Hepatocyte (in vitro differentiated cells): ENCODE measurements around the gene ATP6V0D1.

ENCODE experiments used
- EZH2 ChIP-seq: fragments of 200-600 bp; sonication (generic); IDR thresholded peaks from 2 replicates; pipeline ENCODE4 v1.6.1; 2016; ENCODE audit warnings: antibody characterized with exemption, mild to moderate bottlenecking, borderline replicate concordance
- EZH2phosphoT487 ChIP-seq: fragments of 200-600 bp; sonication (generic); IDR thresholded peaks from one replicate; pipeline ENCODE4 v1.6.1; 2018; ENCODE audit warnings: antibody characterized with exemption, mild to moderate bottlenecking, low read depth, moderate library complexity; ENCODE audit not compliant: unreplicated experiment, severe bottlenecking
- TF ChIP-seq, protein P1 (sequence below): fragments of 200-600 bp; sonication (generic); IDR thresholded peaks from 2 replicates; pipeline ENCODE4 v1.5.1; 2016; ENCODE audit warnings: antibody characterized with exemption, mild to moderate bottlenecking; ENCODE audit not compliant: poor library complexity

DNA sequence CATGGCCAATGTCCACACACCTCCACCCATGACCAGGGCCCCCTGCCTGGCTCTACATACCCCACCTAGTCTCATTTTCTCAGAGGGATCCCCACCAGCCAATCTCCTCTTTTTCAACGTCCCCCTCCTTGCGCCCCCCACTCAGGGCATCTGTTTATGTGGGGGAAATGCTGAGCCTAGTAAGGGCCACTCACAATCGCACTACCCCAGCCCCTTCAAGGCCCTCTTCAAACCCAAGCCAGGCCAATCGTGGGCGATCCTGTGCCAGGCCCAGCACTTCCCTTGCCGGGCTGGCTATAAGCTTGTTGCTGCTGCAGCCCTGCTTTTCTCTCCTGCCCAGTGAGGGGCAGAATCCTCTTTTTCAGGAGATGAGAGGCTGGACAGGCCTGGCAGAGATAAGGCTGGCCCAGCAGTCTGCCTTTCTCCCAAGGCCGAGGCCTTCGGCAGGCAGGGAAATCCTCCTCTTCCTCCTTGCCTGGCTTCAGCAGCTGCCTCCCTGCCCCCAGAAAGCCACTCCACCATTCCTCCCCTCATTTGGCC is 33.9 kb downstream of the ATP6V0D1 start:
- no peak for TF ChIP-seq EZH2
- TF ChIP-seq, protein P1, sequence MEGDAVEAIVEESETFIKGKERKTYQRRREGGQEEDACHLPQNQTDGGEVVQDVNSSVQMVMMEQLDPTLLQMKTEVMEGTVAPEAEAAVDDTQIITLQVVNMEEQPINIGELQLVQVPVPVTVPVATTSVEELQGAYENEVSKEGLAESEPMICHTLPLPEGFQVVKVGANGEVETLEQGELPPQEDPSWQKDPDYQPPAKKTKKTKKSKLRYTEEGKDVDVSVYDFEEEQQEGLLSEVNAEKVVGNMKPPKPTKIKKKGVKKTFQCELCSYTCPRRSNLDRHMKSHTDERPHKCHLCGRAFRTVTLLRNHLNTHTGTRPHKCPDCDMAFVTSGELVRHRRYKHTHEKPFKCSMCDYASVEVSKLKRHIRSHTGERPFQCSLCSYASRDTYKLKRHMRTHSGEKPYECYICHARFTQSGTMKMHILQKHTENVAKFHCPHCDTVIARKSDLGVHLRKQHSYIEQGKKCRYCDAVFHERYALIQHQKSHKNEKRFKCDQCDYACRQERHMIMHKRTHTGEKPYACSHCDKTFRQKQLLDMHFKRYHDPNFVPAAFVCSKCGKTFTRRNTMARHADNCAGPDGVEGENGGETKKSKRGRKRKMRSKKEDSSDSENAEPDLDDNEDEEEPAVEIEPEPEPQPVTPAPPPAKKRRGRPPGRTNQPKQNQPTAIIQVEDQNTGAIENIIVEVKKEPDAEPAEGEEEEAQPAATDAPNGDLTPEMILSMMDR, result no peak
- TF ChIP-seq EZH2phosphoT487, result no peak
